Measurements from ENCODE around the gene EMC9.

GRCh38 chr14:24144451-24144850 is 3.1 kb upstream of the EMC9 start:
- no peak for TF ChIP-seq POLR2AphosphoS5 (IDR thresholded peaks at IDR 0.05; ENCODE audit: borderline replicate concordance, low read depth, low read length)
- TF ChIP-seq EZH2 (IDR thresholded peaks at IDR 0.05): no peak
